Measurements from ENCODE around the gene NAPG. TPM values are rescaled to one million over a fixed set of nuclear protein-coding genes. Genes with fewer than 3 reads are reported as not detected.

NAPG gene
- total and polyA plus RNA-seq, 9 of the 15 experiments (the other 6 are each of a cell fraction or from before 2014, with no cell fraction given) = 31.6 to 63.3 (median 50.9) TPM

DNA sequence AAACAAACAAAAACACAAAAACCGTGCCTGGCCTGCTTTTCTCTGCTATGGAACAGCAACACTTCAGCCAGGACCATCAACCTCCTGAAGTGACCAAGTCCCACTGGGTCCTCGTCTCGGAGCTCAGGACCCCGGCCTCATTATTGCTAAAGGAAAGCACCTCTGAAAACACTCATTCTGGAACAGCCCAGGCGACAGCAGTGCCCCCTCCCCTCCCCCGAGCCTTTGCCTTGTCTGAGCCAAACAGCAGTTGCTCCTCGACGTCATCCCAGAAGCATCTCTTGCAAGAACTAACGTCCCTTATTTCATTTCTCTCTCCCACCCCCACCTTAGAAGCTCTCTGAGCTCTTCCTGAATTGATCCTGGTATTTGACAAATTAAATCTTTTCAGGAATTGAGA lies 44.0 kb upstream of the NAPG start:
- ChIA-PET POLR2A (interaction anchor here (0.6 to 1.3 kb wide), 4 partner anchors 10 to 401 kb away, joined by 3 to 4 read pairs (median 3); no protein-coding TSS in a partner anchor), CTCF (ENCODE audit: low intra/inter-chr PET ratio) (no interaction called here)
- FAIRE-seq (no peak), ATAC-seq (no peak), DNase-seq (ENCODE audit: extremely low read depth in 1 of 4, low spot score in 3 of 4) (no peak)
- H3K27me3 ChIP-seq (ENCODE audit: control insufficient read depth in 2 of 2, insufficient read depth in 2 of 2, low read length in 2 of 2) = peaks cover 29 to 51% of the 10 kb centered on the region in 2 experiments
- no peaks in the 10 kb centered on the region for H3K36me3 ChIP-seq (ENCODE audit: control insufficient read depth, insufficient read depth, low read length)
- H2AFZ ChIP-seq (ENCODE audit: low read depth, low read length) = no peak overlapping the region
- no peak overlapping the region for H3K4me3 ChIP-seq
- TF ChIP-seq MEIS2 (IDR thresholded peaks at IDR 0.05; ENCODE audit: partially characterized antibody) (no peak), HDGF (IDR thresholded peaks at IDR 0.05) (no peak), CHD4 (IDR thresholded peaks at IDR 0.05; ENCODE audit: insufficient read depth, insufficient replicate concordance, low read depth, low read length, poor library complexity, severe bottlenecking) (no peak), RBM22 (IDR thresholded peaks at IDR 0.05; ENCODE audit: low read depth, low read length, poor library complexity, severe bottlenecking) (no peak), ZNF384 (IDR thresholded peaks at IDR 0.05; ENCODE audit: low read depth, low read length) (no peak), NCOR1 (IDR thresholded peaks at IDR 0.05) (no peak), NCOA1 (IDR thresholded peaks at IDR 0.05; ENCODE audit: low read depth) (no peak)
- TF ChIP-seq, protein P1, sequence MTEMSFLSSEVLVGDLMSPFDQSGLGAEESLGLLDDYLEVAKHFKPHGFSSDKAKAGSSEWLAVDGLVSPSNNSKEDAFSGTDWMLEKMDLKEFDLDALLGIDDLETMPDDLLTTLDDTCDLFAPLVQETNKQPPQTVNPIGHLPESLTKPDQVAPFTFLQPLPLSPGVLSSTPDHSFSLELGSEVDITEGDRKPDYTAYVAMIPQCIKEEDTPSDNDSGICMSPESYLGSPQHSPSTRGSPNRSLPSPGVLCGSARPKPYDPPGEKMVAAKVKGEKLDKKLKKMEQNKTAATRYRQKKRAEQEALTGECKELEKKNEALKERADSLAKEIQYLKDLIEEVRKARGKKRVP (CRISPR knock-in tag; IDR thresholded peaks at IDR 0.05) = no peak
- no peak overlapping the region for H3K4me2 ChIP-seq (ENCODE audit: insufficient read depth, low read length)
- H3K27ac ChIP-seq (ENCODE audit: extremely low read depth, low read depth, low read length) = no peak overlapping the region
- no peaks in the 10 kb centered on the region; the same call in none of the 2 replicates for H4K20me1 ChIP-seq (replicated peaks; ENCODE audit: control insufficient read depth, insufficient read depth, low read length)
- intact Hi-C loops (cut with micrococcal nuclease) (no loop called here), in situ Hi-C loops (cut with MboI) (no loop called here)
- no TSS peak for BruUV-seq (replicated peaks)
- no peak overlapping the region for H3K9ac ChIP-seq (ENCODE audit: insufficient read depth in 1 of 2, low read depth in 2 of 2, low read length in 2 of 2)
- H3K9me3 ChIP-seq (replicated peaks; ENCODE audit: control insufficient read depth, insufficient read depth, low read depth, low read length) = no peaks in the 10 kb centered on the region
- no peaks in the 10 kb centered on the region for H3K4me1 ChIP-seq (replicated peaks in 1 of 2; ENCODE audit: control insufficient read depth in 2 of 2, insufficient read depth in 2 of 2, low read length in 2 of 2)
- no peaks in the 10 kb centered on the region for H3K79me2 ChIP-seq (ENCODE audit: control insufficient read depth, insufficient read depth, low read length)
- no peaks in the 10 kb centered on the region for H3K9me1 ChIP-seq (ENCODE audit: control insufficient read depth, insufficient read depth, low read length)
- WGBS (ENCODE audit: insufficient coverage, low coverage, missing lambda C conversion rate) = under 1% methylated on average over 9 of the region's 9 CpGs
